Muscle of arm (tissue), 12 donors: Measurements from ENCODE around the gene NTNG1. TPM values are rescaled to one million over a fixed set of nuclear protein-coding genes. Genes with fewer than 3 reads are reported as not detected.
"Not testable (repeated sequence)": the region's sequence is repeated elsewhere in the genome, so short reads cannot be mapped to it uniquely, and the experiment has no call there.

Experiments
- DNase-seq: peaks from one replicate; pipeline ENCODE4 v3.0.0-alpha.2; 2013
- polyA plus RNA-seq, 12 donors: library from polyadenylated mRNA; unstranded; fragments of 120-200 nt; gene quantifications; one replicate each; pipeline ENCODE4 v1.2.1, GENCODE V29; 2013; ENCODE audit not compliant: insufficient read length in 12 of 12

The NTNG1 gene
- polyA plus RNA-seq, 12 donors, result 8.5 to 29.7 (median 14.4) TPM; not detected in 1

- DNase-seq, result peak; percentile 78
These were observed 1.3 kb downstream of the NTNG1 start for GRCh38 chr1:107142140-107142542.

GRCh38 chr1:107142666-107143065 lies 1.8 kb downstream of the NTNG1 start:
- no peak for DNase-seq

GRCh38 chr1:107145637-107146036 lies 4.8 kb downstream of the NTNG1 start:
- no peak for DNase-seq

- no peak for DNase-seq
These were observed 7.0 kb downstream of the NTNG1 start for GRCh38 chr1:107147843-107148242.

- no peak for DNase-seq
These were observed 9.1 kb downstream of the NTNG1 start for GRCh38 chr1:107149946-107150345.

GRCh38 chr1:107151295-107151694 lies 10.5 kb downstream of the NTNG1 start:
- DNase-seq, result no peak

GRCh38 chr1:107152395-107152794 lies 11.6 kb downstream of the NTNG1 start:
- DNase-seq, result no peak

GRCh38 chr1:107153014-107153413 lies 12.2 kb downstream of the NTNG1 start:
- DNase-seq, result no peak

- DNase-seq, result no peak
These were observed 17.7 kb downstream of the NTNG1 start for GRCh38 chr1:107158496-107158895.

GRCh38 chr1:107158991-107159390 lies 18.2 kb downstream of the NTNG1 start:
- no peak for DNase-seq

GRCh38 chr1:107162745-107163144 lies 21.9 kb downstream of the NTNG1 start:
- no peak for DNase-seq

- not testable (repeated sequence) for DNase-seq
These were observed 24.1 kb downstream of the NTNG1 start for GRCh38 chr1:107164901-107165300.

- no peak for DNase-seq
These were observed 28.8 kb downstream of the NTNG1 start for GRCh38 chr1:107169615-107170014.

- no peak for DNase-seq
These were observed 30.5 kb downstream of the NTNG1 start for GRCh38 chr1:107171333-107171732.

- no peak for DNase-seq
These were observed 31.8 kb downstream of the NTNG1 start for GRCh38 chr1:107172450-107173170.

- no peak for DNase-seq
These were observed 34.5 kb downstream of the NTNG1 start for GRCh38 chr1:107175102-107175909.

- no peak for DNase-seq
These were observed 40.6 kb downstream of the NTNG1 start for GRCh38 chr1:107181253-107181969.

- DNase-seq, result no peak
These were observed 42.2 kb downstream of the NTNG1 start for GRCh38 chr1:107183011-107183410.

GRCh38 chr1:107184888-107185287 lies 44.0 kb downstream of the NTNG1 start:
- no peak for DNase-seq

- no peak for DNase-seq
These were observed 46.6 kb downstream of the NTNG1 start for GRCh38 chr1:107187399-107187798.

- DNase-seq, result no peak
These were observed 47.3 kb downstream of the NTNG1 start for GRCh38 chr1:107188160-107188559.

GRCh38 chr1:107194380-107194779 lies 53.5 kb downstream of the NTNG1 start:
- DNase-seq, result no peak

- no peak for DNase-seq
These were observed 54.6 kb downstream of the NTNG1 start for GRCh38 chr1:107195476-107195875.
